NCI-H2029 (cell line): ENCODE data around the gene TUBA4B.

Experiments
- DNase-seq: peaks from one replicate; lab custom pipeline; 2025; lab: John Stamatoyannopoulos, UW

TUBA4B gene

DNA sequence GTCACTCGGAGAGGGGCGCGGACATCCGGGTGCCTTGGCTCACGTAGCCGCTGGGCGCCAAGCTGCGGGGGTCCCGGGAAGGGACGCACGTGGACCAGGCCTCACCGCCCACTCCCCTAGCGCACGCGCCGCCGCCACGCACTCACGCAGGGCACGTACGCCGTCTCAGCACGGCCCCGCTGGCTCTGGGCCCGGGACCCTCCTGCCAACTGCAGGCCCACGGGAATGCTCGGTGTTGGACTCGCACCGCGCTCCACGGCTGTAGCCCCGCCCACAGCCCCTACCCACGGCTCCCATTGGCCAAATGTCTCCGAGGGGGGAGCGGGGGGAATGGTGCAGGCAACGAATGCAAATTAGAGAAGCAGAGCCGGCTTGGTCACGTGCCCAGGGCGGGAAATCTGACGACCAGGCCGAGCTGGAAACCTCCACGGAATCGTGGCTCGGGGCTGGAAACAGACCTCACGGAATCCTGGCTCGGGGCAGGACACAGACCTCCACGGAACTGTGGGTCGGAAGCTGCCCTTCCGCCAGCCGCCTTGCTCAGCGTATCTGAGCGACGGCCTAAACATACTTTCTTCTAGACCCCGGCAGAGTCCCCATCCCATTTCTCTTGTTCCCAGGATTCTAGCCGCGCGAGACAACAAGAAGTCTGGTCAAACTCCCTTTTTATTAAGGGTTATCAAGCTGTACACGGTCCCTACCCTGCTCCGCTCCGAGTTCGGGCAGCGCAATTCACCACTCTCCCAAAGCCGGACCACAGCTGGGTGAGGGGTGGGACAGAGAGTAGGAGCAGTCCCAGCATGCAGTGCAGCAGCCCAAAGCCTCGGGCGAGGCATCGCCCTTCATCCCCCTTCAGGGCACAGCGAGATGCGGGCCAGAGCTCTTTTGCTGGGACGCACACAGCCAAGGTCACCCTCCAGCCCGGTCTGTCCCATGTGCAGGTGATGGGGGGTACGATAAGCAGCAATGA is 34.0 kb upstream of the TUBA4B start, which contains the start of gene ABCB6:
TSS of gene ABCB6 (minus strand) at position 227 of the 970 bp plus-strand sequence. CDS start 285 bp downstream, outside the sequence.
- peak; percentile 92 for DNase-seq

- no peak for DNase-seq
Measured at GRCh38 chr2:219219784-219220532, 33.1 kb upstream of the TUBA4B start.

DNA sequence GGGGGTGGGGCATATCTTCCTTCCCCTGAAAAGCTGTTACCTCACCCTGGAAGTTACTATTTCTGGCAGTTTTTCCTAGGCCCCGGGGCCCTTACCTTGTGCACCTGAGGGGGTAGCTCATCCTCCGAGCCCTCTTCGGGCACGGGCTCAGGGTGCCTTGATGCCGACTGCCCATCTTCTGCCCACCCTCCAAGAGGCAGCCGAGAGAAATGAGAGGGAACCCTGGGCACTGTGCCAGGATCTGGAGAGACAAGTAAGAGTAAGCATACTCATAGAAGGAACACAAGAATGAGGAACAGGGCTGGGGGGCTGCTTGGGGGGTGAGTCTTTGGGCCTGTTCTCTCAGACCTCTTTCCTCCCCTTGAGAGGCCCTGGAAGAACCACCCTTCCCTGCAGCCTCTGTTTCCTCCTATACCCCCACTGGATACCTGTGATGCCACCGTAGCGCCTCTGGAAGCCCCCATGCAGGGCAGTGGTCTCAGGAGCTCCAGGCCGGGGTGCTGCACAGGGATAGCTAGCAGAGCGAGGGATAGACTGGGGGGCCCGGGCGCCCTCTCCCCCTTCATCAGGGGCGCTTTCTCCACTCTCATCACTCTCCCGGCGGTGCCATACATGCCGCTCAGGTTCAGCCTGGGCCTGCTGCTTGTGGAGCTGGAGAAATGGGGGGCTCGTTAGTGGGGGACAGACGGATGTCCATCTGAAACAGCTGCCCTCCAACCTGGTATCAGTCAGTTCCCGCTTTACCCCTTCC is 32.2 kb upstream of the TUBA4B start:
- no peak for DNase-seq

- DNase-seq, result no peak
Measured at GRCh38 chr2:219221957-219222518, 31.0 kb upstream of the TUBA4B start.

DNA sequence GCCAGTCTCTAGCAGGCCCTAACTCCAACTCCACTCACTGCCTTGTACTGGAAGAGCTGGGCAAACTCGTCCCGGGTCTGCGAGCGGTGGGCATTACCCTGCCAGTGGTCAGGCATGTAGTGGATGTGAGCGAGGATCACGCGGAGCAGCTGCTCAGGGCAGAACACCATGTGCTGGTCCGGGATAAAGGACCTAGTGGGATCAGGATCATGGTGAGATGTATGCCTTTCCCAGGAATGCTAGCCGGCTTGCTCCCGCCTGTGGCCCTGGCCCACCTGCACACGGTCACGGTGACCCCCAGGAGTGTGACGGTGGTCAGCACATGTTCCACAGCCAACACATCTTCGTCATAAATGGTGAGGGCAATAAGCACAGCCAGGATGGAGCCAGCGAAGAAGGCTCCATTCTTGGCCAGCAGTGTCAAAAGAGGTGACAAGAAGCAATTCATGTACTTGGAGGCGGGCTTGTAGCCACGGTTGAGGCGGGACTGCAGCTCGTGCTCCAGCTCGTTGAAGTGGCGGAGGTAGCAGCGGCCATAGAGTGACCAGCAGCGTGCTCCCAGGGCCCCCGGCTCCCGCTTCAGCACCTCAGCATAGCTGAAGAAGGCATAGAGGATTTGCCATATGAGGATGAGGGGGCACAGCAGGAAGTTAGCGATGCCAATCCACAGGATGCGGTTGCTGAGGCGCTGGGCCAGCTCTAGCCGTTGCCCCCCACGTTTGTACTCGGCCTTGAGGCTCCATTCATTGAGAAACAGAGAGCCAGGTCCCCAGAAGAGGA is 29.0 kb upstream of the TUBA4B start:
- no peak for DNase-seq

DNA sequence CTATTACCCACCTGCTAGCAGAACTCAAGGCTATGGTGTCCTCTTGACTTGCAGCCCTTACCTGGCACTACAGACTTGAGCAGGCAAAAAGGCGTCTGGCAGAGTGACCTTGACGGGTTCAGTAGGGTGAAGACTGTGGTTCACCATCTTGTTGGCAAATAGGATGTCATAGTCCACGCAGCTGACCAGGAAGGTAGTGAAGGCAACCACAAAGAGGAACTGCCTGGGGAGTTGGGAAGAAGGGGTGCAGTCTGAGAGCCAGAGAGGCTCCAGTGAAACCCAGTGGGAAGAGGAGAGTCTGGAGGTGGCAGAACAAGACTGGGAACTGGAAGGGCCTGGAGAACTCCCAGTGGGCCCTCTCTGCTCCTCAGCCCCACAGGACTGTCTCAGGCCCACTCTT is 27.7 kb upstream of the TUBA4B start:
- DNase-seq, result no peak

DNA sequence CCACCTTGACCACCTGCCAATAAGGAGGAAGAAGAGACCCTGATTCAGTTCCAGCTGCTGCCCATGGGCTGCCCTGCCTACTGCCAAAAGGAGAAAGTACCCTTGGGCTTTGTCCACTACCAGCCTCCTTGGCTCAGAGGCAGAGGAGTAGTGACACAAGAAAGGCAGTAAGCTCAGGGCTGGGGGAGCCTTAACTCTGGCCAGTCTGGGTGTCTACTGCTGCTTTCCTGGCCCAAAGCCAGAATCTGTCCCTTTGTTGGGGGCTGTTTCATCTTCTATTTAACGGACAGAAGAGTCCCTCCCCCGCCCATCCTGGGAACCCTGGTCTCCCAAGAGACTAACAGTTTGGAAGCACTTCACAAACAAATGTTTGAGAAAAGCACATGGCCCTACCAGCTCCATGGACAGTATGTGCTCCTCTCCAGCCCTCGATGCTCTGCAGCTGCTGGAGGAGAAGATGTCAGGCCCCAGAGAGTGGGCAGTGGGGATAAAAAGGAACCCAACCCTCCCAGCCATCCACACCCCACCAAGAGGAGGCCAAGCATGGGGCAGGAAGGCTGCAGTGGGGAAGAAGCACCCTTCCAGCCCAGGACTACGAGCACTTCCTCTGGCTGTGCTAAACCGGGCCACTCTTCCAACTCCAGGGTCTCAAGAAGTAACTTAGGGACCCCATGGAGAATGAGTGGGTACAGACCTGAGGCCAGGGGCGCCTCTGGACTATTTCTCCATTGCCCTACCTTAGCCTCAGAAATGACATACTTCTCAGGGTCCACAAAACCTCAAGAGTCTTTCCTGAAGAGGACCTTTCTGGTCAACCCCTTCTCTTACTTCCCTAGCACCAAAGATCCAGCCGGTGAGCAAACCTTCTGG is 24.8 kb upstream of the TUBA4B start:
- DNase-seq, result no peak

DNA sequence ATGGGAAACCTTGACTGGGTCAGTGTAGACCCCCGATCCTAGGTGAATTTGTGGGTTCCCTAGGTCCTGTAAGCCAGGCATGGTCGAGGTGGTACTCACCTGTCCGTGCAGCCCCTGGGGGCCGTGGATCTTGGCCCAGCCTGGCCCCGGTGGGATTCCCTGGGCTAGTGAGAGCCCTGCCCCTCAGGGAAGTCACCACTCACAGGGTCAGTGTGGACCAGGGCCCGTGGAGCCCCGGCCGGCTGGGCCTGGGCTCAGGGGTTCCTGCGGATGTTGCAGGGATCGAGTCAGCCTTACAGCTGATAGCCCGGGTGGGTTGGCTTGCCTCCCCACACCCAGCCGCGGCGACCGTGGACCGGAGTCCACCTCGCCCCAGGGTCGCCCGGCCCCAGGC is 24.1 kb upstream of the TUBA4B start:
- DNase-seq, result no peak

GRCh38 chr2:219229305-219230058 is 23.6 kb upstream of the TUBA4B start, which contains the start of the genes ANKZF1 and ATG9A:
Gene ANKZF1 (plus strand): TSS chr2:219229806. CDS start chr2:219230258, 452 bp downstream.
Gene ATG9A (minus strand): TSS chr2:219229636. CDS start chr2:219228024, 1,612 bp downstream.
- peak; percentile 96 for DNase-seq

DNA sequence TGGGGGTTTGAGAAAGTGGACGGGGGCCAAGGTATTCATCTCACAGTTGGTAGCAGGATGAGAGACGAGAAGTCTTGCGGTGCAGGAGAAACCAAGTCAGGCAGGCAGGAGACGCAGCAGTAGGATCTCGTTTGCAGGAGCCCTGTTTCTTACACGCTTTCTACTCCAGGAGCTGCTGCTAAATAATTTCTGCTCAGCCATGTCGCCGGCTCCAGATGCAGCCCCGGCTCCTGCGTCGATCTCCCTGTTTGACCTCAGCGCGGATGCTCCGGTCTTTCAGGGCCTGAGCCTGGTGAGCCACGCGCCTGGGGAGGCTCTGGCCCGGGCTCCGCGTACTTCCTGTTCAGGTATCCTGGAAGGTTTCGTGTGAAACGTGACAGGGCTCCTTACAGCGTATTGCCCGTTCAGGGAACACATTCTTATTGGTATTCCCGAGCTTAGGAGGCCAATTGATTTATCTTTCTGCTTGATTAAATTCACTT is 22.9 kb upstream of the TUBA4B start:
- DNase-seq, result peak; percentile 21

GRCh38 chr2:219234331-219234730 is 18.7 kb upstream of the TUBA4B start:
- no peak for DNase-seq

- no peak for DNase-seq
Measured at GRCh38 chr2:219243291-219243761, 9.7 kb upstream of the TUBA4B start.

GRCh38 chr2:219244789-219245147 is 8.3 kb upstream of the TUBA4B start:
- no peak for DNase-seq

- peak; percentile 85 for DNase-seq
Measured at GRCh38 chr2:219245148-219245898, 7.7 kb upstream of the TUBA4B start, which contains the start of the genes GLB1L and STK16. Gene GLB1L (minus strand): TSS chr2:219245444. CDS start chr2:219243573, 1,871 bp downstream. Gene STK16 (plus strand): TSS chr2:219245479. CDS start chr2:219246000, 521 bp downstream.

GRCh38 chr2:219245899-219246230 is 7.2 kb upstream of the TUBA4B start:
- DNase-seq, result no peak

DNA sequence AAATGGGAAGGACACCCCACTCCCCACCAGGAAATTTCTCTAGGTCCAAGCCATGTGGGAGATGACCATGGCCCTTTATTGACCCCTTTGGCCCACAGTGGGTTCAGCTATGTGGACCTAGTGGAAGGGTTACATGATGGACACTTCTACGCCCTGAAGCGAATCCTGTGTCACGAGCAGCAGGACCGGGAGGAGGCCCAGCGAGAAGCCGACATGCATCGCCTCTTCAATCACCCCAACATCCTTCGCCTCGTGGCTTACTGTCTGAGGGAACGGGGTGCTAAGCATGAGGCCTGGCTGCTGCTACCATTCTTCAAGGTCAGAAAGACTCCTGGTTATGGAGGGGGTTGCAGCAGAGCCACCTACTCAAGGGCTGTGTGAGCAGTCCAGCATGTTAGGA is 6.5 kb upstream of the TUBA4B start:
- DNase-seq, result no peak

- no peak for DNase-seq
Measured at GRCh38 chr2:219247678-219248642, 5.1 kb upstream of the TUBA4B start.
